ENCODE measurements around the gene SOCS6. TPM values are rescaled to one million over a fixed set of nuclear protein-coding genes. Genes with fewer than 3 reads are reported as not detected.

SOCS6 gene
- total RNA-seq, 2 experiments from 2014 or later: 1.7 to 2.1 TPM

Other genes with a start within 250 kb of the SOCS6 start
- 10 to 100 TPM; 22.2 to 29.7 TPM for gene RTTN, start 83.4 kb upstream of the SOCS6 start, total RNA-seq

All from activated CD4-positive, alpha-beta T cell treated with anti-CD3 and anti-CD28 coated beads for 36 hours (primary cell).